IMR-90 (cell line): ENCODE data around the gene KDM8. TPM values are rescaled to one million over a fixed set of nuclear protein-coding genes. Genes with fewer than 3 reads are reported as not detected.
"Not testable (repeated sequence)": the region's sequence is repeated elsewhere in the genome, so short reads cannot be mapped to it uniquely, and the experiment has no call there.

ENCODE experiments used
- ATAC-seq: fragments of 200-7000 bp; cut with Tn5 transposase; 2 replicates; pipeline ENCODE4 v1.9.1; 2020; ENCODE audit warnings: low read depth, mild to moderate bottlenecking, moderate library complexity
- BruUV-seq: library from RNA; stranded (reverse); fragments of 400-500 nt; replicated peaks from 2 replicates; lab custom pipeline; 2021; lab: Mats Ljungman, UMichigan
- CTCF ChIA-PET: fragments of 300-600 bp; formaldehyde crosslinking; extraction: SDS; loops from one replicate; lab custom pipeline; 2021; ENCODE audit warnings: antibody characterized with exemption; lab: Yijun Ruan, JAX
- POLR2A ChIA-PET: fragments of 300-600 bp; sonication (Branson Sonifier 250); formaldehyde crosslinking; loops from one replicate; lab custom pipeline; 2022; ENCODE audit warnings: antibody characterized with exemption; ENCODE audit not compliant: unreplicated experiment; lab: Charles Lee
- DNase-seq: peaks from one replicate; pipeline ENCODE4 v3.0.0; 2013
- H2AFZ ChIP-seq: replicated peaks from 2 replicates; pipeline ENCODE3; 2013; ENCODE audit warnings: low read length, mild to moderate bottlenecking; ENCODE audit not compliant: poor library complexity
- H2AK5ac ChIP-seq: 2 replicates; pipeline ENCODE4 v1.6.1; 2013; ENCODE audit warnings: low read depth, low read length, inconsistent platforms
- H2AK9ac ChIP-seq: replicated peaks from 2 replicates; pipeline ENCODE3; 2013; ENCODE audit warnings: mild to moderate bottlenecking, low read depth, low read length, moderate library complexity; ENCODE audit not compliant: poor library complexity
- H2BK120ac ChIP-seq: 2 replicates; pipeline ENCODE4 v1.6.1; 2013; ENCODE audit warnings: low read depth, low read length, inconsistent platforms
- H2BK15ac ChIP-seq: 3 replicates; pipeline ENCODE4 v1.6.1; 2013; ENCODE audit warnings: low read depth, low read length, inconsistent platforms
- H2BK20ac ChIP-seq: 2 replicates; pipeline ENCODE4 v1.6.1; 2013; ENCODE audit warnings: low read depth, mild to moderate bottlenecking, inconsistent platforms, low read length, moderate library complexity
- H2BK5ac ChIP-seq: 2 replicates; pipeline ENCODE4 v1.6.1; 2013; ENCODE audit warnings: mild to moderate bottlenecking, low read depth, low read length, inconsistent platforms; ENCODE audit not compliant: poor library complexity, severe bottlenecking
- H3K14ac ChIP-seq: replicated peaks from 2 replicates; pipeline ENCODE4 v1.6.1; 2013; ENCODE audit warnings: low read depth, low read length, inconsistent platforms
- H3K18ac ChIP-seq: 2 replicates; pipeline ENCODE4 v1.6.1; 2013; ENCODE audit warnings: low read depth, low read length, control low read depth
- H3K23ac ChIP-seq: 2 replicates; pipeline ENCODE4 v1.6.1; 2013; ENCODE audit warnings: low read depth, low read length, inconsistent platforms
- H3K27ac ChIP-seq: 2 replicates; pipeline ENCODE4 v1.5.1; 2013; ENCODE audit warnings: mild to moderate bottlenecking, control low read depth, low read length; ENCODE audit not compliant: insufficient read depth
- H3K27me3 ChIP-seq: 2 replicates; pipeline ENCODE4 v1.6.1; 2013; ENCODE audit warnings: low read length; ENCODE audit not compliant: control insufficient read depth, insufficient read depth
- H3K36me3 ChIP-seq: 2 replicates; pipeline ENCODE4 v1.6.1; 2013; ENCODE audit warnings: low read length, mixed read lengths; ENCODE audit not compliant: control insufficient read depth, insufficient read depth
- H3K4ac ChIP-seq: 2 replicates; pipeline ENCODE4 v1.6.1; 2013; ENCODE audit warnings: low read depth, low read length, inconsistent platforms
- H3K4me1 ChIP-seq: 2 replicates; pipeline ENCODE4 v1.6.1; 2013; ENCODE audit warnings: low read length, mixed read lengths; ENCODE audit not compliant: control insufficient read depth, insufficient read depth
- H3K4me2 ChIP-seq: 2 replicates; pipeline ENCODE4 v1.6.1; 2013; ENCODE audit warnings: low read depth, mild to moderate bottlenecking, control low read depth, low read length, moderate library complexity
- H3K4me3 ChIP-seq: 2 replicates; pipeline ENCODE4 v1.5.1; 2013; ENCODE audit warnings: low read depth, mild to moderate bottlenecking, control low read depth, low read length, moderate library complexity; ENCODE audit not compliant: insufficient read depth
- H3K56ac ChIP-seq: 2 replicates; pipeline ENCODE4 v1.6.1; 2013; ENCODE audit warnings: low read length, inconsistent platforms; ENCODE audit not compliant: insufficient read depth; ENCODE audit errors: extremely low read depth
- H3K79me1 ChIP-seq, 2 experiments: 2 replicates each; pipeline ENCODE4 v1.6.1; 2013; ENCODE audit warnings: low read length in 2 of 2, inconsistent platforms in 1 of 2, low read depth in 1 of 2
- H3K9ac ChIP-seq: 2 replicates; pipeline ENCODE4 v1.6.1; 2013; ENCODE audit warnings: low read depth, low read length, control low read depth
- H3K9me1 ChIP-seq: 2 replicates; pipeline ENCODE4 v1.6.1; 2013; ENCODE audit warnings: low read length, inconsistent platforms; ENCODE audit not compliant: insufficient read depth
- H3K9me3 ChIP-seq: 2 replicates; pipeline ENCODE4 v1.6.1; 2013; ENCODE audit warnings: low read length; ENCODE audit not compliant: control insufficient read depth, insufficient read depth
- H4K20me1 ChIP-seq: 2 replicates; pipeline ENCODE4 v1.6.1; 2013; ENCODE audit warnings: low read length, inconsistent platforms; ENCODE audit not compliant: insufficient read depth
- H4K5ac ChIP-seq: 2 replicates; pipeline ENCODE4 v1.6.1; 2013; ENCODE audit warnings: mild to moderate bottlenecking, low read depth, low read length, control low read depth
- H4K8ac ChIP-seq, 2 experiments: 2 replicates each; pipeline ENCODE4 v1.6.1; 2013; ENCODE audit warnings: low read depth in 2 of 2, low read length in 2 of 2, control low read depth in 1 of 2, inconsistent platforms in 1 of 2
- H4K91ac ChIP-seq: 2 replicates; pipeline ENCODE4 v1.6.1; 2013; ENCODE audit warnings: low read depth, low read length, inconsistent platforms; ENCODE audit not compliant: insufficient read depth
- CEBPB ChIP-seq: IDR thresholded peaks from 2 replicates; pipeline ENCODE4 v1.6.1; 2012; ENCODE audit warnings: low read depth, low read length, improper control_type of control experiment
- WGBS, 2 experiments: methylation state at CpG; one replicate each; pipeline versions ENCODE4 v1.1.5 to v1.1.7; 2013; ENCODE audit warnings: missing lambda C conversion rate in 2 of 2; ENCODE audit not compliant: insufficient read length in 1 of 2; ENCODE audit errors: extremely low coverage in 2 of 2; 5-methylcytosine and 5-hydroxymethylcytosine counted together
- dilution Hi-C: fragments of 300-500 bp; cut with HindIII; formaldehyde crosslinking; loops from one replicate; pipeline ENCODE4 v1.14.3; 2018; ENCODE audit warnings: low sequenced_read_pairs; ENCODE audit not compliant: unreplicated experiment
- in situ Hi-C: fragments of 300-500 bp; cut with MboI; formaldehyde crosslinking; loops from 3 replicates; pipeline ENCODE4 v1.14.3; 2019; ENCODE audit warnings: low sequenced_read_pairs, inconsistent platforms, mixed read lengths
- intact Hi-C: fragments of 100-400 bp; cut with micrococcal nuclease; formaldehyde crosslinking; loops from 2 replicates; pipeline ENCODE4 v1.10.0; 2022
- polyA plus RNA-seq, 3 experiments: library from polyadenylated mRNA; depleted of rRNA; stranded (reverse); fragments of >200 nt; gene quantifications; 2 replicates each; pipeline ENCODE4 v1.2.3, GENCODE V29; 2012; ENCODE audit warnings: low replicate concordance in 1 of 3
- total RNA-seq: library from RNA; depleted of rRNA; stranded (reverse); fragments of >200 nt; gene quantifications from 2 replicates; pipeline ENCODE4 v1.2.3, GENCODE V29; 2012

Gene KDM8
- total and polyA plus RNA-seq, 2 of the 4 experiments (the other 2 are of a cell fraction), result 3.2 to 3.8 TPM

DNA sequence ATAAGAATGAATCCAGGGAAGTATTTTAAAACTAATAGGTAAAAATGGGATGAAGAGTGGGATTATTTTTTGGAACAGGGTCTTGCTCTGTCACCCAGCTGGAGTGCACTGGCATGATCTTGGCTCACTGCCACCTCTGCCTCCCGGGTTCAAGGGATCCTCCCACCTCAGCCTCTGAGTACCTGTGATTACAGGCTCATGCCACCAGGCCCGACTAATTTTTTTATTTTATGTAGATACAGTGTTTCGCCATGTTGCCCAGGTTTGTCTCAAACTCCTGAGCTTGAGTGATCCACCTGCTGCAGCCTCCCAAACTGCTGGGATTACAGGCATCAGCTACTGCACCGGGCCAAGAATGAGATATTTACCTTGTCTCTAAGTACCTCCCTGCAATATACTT, 43.1 kb downstream of the KDM8 start:
- H2BK20ac ChIP-seq, result peak overlapping the region; percentile 73
- ChIA-PET POLR2A (no interaction called here), CTCF (no interaction called here)
- in situ Hi-C loops, result no loop called here
- DNase-seq (no peak), ATAC-seq (no peak)
- H3K4me1 ChIP-seq, result peaks cover 29% of the 10 kb centered on the region
- H2BK120ac ChIP-seq, result peak overlapping the region; percentile 82
- peak overlapping the region; percentile 98 for H2BK5ac ChIP-seq
- H3K9ac ChIP-seq, result no peak overlapping the region
- peak overlapping the region; percentile 64; the same call in 1 of the 2 replicates for H3K23ac ChIP-seq
- peak overlapping the region; percentile 21 for H3K18ac ChIP-seq
- peak overlapping the region; percentile 61; the same call in 1 of the 2 replicates for H3K14ac ChIP-seq
- H4K8ac ChIP-seq, result peak overlapping the region in 1 of 2 experiments; percentile 74; a peak in 1 of 4 replicates
- H3K4me2 ChIP-seq, result no peak overlapping the region
- no peaks in the 10 kb centered on the region; the same call in 1 of the 2 replicates for H4K20me1 ChIP-seq
- no TSS peak for BruUV-seq
- intact Hi-C loops, result no loop called here
- H4K91ac ChIP-seq, result peak overlapping the region; percentile 57
- no peak overlapping the region for H2AFZ ChIP-seq
- H3K79me1 ChIP-seq, result peaks cover 23 to 56% of the 10 kb centered on the region in 2 experiments
- no peak overlapping the region; the same call in 1 of the 2 replicates for H3K56ac ChIP-seq
- dilution Hi-C loops, result no loop called here
- H3K27me3 ChIP-seq, result no peaks in the 10 kb centered on the region
- peaks cover 32% of the 10 kb centered on the region for H3K9me1 ChIP-seq
- H3K9me3 ChIP-seq, result no peaks in the 10 kb centered on the region
- peak overlapping the region; percentile 56 for H4K5ac ChIP-seq
- H2BK15ac ChIP-seq, result peak overlapping the region; percentile 66; the same call in 2 of the 3 replicates
- no peak overlapping the region for H3K4me3 ChIP-seq
- no peak overlapping the region for H2AK9ac ChIP-seq
- no peak for TF ChIP-seq CEBPB
- peak overlapping the region; percentile 83 for H2AK5ac ChIP-seq
- WGBS, 2 experiments, result no CpG with 5 or more reads among the region's 4 CpGs
- peak overlapping the region; percentile 55 for H3K27ac ChIP-seq
- H3K4ac ChIP-seq, result peak overlapping the region; percentile 69
- no peaks in the 10 kb centered on the region for H3K36me3 ChIP-seq

DNA sequence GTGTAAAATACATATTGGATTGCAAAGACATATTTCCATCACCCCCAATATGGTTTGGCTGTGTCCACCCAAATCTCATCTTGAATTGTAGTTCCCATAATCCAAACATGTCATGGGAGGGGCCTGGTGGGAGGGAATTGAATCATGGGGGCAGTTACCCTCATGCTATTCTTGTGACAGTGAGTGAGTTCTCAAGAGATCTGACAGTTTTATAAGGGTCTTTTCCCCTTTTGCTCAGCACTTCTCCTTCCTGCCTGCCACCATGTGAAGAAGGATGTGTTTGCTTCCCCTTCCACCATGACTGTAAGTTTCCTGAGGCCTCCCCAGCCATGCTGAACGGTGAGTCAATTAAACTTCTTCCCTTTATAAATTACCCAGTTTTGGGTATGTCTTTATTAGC, 43.8 kb downstream of the KDM8 start:
- H3K18ac ChIP-seq, POLR2A ChIA-PET, DNase-seq, H2BK5ac ChIP-seq, H3K27me3 ChIP-seq, H3K56ac ChIP-seq, H2AFZ ChIP-seq, BruUV-seq, dilution Hi-C loops, H3K9ac ChIP-seq, H4K8ac ChIP-seq, H2AK9ac ChIP-seq, in situ Hi-C loops, H4K5ac ChIP-seq, H3K9me3 ChIP-seq, H3K27ac ChIP-seq, intact Hi-C loops, H3K4me3 ChIP-seq, ATAC-seq, H4K20me1 ChIP-seq, H3K4me2 ChIP-seq, CTCF ChIA-PET, H3K36me3 ChIP-seq: not testable (repeated sequence)
- H2BK15ac ChIP-seq, result peak overlapping the region; percentile 66; the same call in 2 of the 3 replicates
- H3K9me1 ChIP-seq, result peaks cover 31% of the 10 kb centered on the region
- peak overlapping the region; percentile 83; the same call in 1 of the 2 replicates for H2AK5ac ChIP-seq
- no CpG with 5 or more reads among the region's 1 CpG for WGBS, 2 experiments
- H3K4me1 ChIP-seq, result peaks cover 29% of the 10 kb centered on the region
- peak overlapping the region; percentile 73; the same call in 1 of the 2 replicates for H2BK20ac ChIP-seq
- H3K4ac ChIP-seq, result peak overlapping the region; percentile 69; the same call in 1 of the 2 replicates
- peak overlapping the region; percentile 82 for H2BK120ac ChIP-seq
- peak overlapping the region; percentile 25; the same call in 1 of the 2 replicates for H3K23ac ChIP-seq
- peaks cover 29 to 56% of the 10 kb centered on the region in 2 experiments for H3K79me1 ChIP-seq
- peak overlapping the region; percentile 57 for H4K91ac ChIP-seq
- H3K14ac ChIP-seq, result 0 out of 2 replicates have a peak overlapping the region, but pooled peaks have one; percentile 61
